HG03571 (cell line): ENCODE results near the gene SCN10A.

ENCODE experiments used
- ATAC-seq: cut with Tn5 transposase; IDR thresholded peaks from one replicate; pipeline ENCODE4 v1.9.1; 2021; ENCODE audit not compliant: unreplicated experiment

SCN10A gene

GRCh38 chr3:38653685-38654537 lies 162.1 kb downstream of the SCN10A start:
- no peak for ATAC-seq

GRCh38 chr3:38652934-38653333 lies 163.1 kb downstream of the SCN10A start:
- ATAC-seq: no peak

- peak; percentile 52 for ATAC-seq
Measured at GRCh38 chr3:38651153-38651789, 164.7 kb downstream of the SCN10A start.

- ATAC-seq: no peak
Measured at GRCh38 chr3:38650248-38650951, 165.6 kb downstream of the SCN10A start.

- ATAC-seq: no peak
Measured at GRCh38 chr3:38649500-38650247, 166.3 kb downstream of the SCN10A start, which contains the start of gene SCN5A. SCN5A (minus strand) TSS chr3:38649687; CDS start chr3:38633307, 16,380 bp downstream.

GRCh38 chr3:38648659-38649499 lies 167.1 kb downstream of the SCN10A start:
- no peak for ATAC-seq

- no peak for ATAC-seq
Measured at GRCh38 chr3:38648024-38648658, 167.9 kb downstream of the SCN10A start.

GRCh38 chr3:38647217-38647970 lies 168.6 kb downstream of the SCN10A start:
- ATAC-seq: no peak
